ENCODE measurements around the gene DOK4.

The DOK4 gene

GRCh38 chr16:57470711-57471110 lies 15.6 kb downstream of the DOK4 start:
- in situ Hi-C loops (cut with HindIII; ENCODE audit: low sequenced_read_pairs): no loop called here
- no peak for DNase-seq (ENCODE audit: low read depth)
- H3K4me3 ChIP-seq (ENCODE audit: low read depth, low read length): no peak overlapping the region
- no peak for TF ChIP-seq CTCF (IDR thresholded peaks at IDR 0.05; ENCODE audit: low read depth, low read length, missing control alignments)

DNA sequence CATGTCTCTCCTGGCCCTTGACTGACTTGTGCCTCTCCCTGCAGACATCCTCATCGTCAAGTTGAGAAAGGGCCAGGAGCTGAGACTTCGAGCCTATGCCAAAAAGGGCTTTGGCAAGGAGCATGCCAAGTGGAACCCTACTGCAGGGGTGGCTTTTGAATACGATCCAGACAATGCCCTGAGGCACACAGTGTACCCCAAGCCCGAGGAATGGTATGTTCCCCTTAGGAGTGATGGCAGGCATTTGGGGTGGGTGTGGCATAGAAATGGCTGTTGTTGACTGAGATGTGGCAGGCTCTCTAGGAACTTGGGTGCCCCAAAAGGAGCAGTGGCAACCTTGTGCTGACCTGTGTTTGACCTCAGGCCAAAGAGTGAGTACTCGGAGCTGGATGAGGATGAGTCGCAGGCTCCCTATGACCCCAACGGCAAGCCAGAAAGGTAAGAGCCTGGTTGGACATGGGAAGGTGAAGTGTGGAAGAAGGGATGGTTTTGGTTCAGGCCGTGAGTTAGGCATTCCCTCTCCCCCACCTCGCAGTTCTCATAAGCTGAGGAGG lies 16.3 kb downstream of the DOK4 start:
- TF ChIP-seq CTCF (IDR thresholded peaks at IDR 0.05; ENCODE audit: low read depth, low read length, missing control alignments): no peak
- no peak overlapping the region for H3K4me3 ChIP-seq (ENCODE audit: low read depth, low read length)
- in situ Hi-C loops (cut with HindIII; ENCODE audit: low sequenced_read_pairs): no loop called here
- DNase-seq (ENCODE audit: low read depth): no peak

GRCh38 chr16:57469046-57469445 lies 17.2 kb downstream of the DOK4 start:
- no peak overlapping the region for H3K4me3 ChIP-seq (ENCODE audit: low read depth, low read length)
- in situ Hi-C loops (cut with HindIII; ENCODE audit: low sequenced_read_pairs): no loop called here
- no peak for DNase-seq (ENCODE audit: low read depth)
- TF ChIP-seq CTCF (IDR thresholded peaks at IDR 0.05; ENCODE audit: low read depth, low read length, missing control alignments): no peak

DNA sequence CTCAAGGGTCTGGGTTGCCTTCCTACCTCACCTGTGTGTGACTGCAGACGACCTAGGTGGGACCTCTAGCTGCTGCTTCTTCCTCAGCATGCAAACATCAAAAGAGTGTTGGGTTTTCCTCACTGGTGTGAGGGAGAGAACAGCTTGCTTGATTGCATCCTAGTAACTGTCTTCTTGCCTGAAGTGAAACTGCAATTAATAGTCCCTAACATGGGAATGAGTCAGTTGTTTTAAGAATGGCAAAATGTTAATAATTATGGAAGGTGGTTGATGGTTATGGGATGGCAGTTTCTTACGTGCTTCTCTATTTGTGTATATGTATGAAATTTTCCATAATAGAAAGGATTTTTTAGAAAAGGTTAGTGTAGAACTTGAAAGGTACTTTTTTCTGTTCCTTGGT lies 17.9 kb downstream of the DOK4 start:
- no peak for DNase-seq (ENCODE audit: low read depth)
- H3K4me3 ChIP-seq (ENCODE audit: low read depth, low read length): no peak overlapping the region
- TF ChIP-seq CTCF (IDR thresholded peaks at IDR 0.05; ENCODE audit: low read depth, low read length, missing control alignments): no peak
- in situ Hi-C loops (cut with HindIII; ENCODE audit: low sequenced_read_pairs): no loop called here

- no peak overlapping the region for H3K4me3 ChIP-seq (ENCODE audit: low read depth, low read length)
- no peak for DNase-seq (ENCODE audit: low read depth)
- in situ Hi-C loops (cut with HindIII; ENCODE audit: low sequenced_read_pairs): no loop called here
- TF ChIP-seq CTCF (IDR thresholded peaks at IDR 0.05; ENCODE audit: low read depth, low read length, missing control alignments): no peak
These were observed 21.8 kb downstream of the DOK4 start for GRCh38 chr16:57464523-57464922.

GRCh38 chr16:57462978-57463362 lies 23.3 kb downstream of the DOK4 start:
- in situ Hi-C loops (cut with HindIII; ENCODE audit: low sequenced_read_pairs): no loop called here
- TF ChIP-seq CTCF (IDR thresholded peaks at IDR 0.05; ENCODE audit: low read depth, low read length, missing control alignments): no peak
- DNase-seq (ENCODE audit: low read depth): no peak
- H3K4me3 ChIP-seq (ENCODE audit: low read depth, low read length): peak overlapping the region; percentile 91
